CD4-positive, alpha-beta T cell treated with Interleukin-1 beta for 1 hour (primary cell): ENCODE measurements around the gene ROMO1.
A peak's percentile ranks its signal among the peaks of the same experiment; 100 is the strongest.
"Not testable (repeated sequence)": the region's sequence is repeated elsewhere in the genome, so short reads cannot be mapped to it uniquely, and the experiment has no call there.

ENCODE experiments used
- DNase-seq, 2 donors: peaks; one replicate each; pipeline ENCODE4 v3.0.0-alpha.2; 2020 to 2022

The ROMO1 gene

GRCh38 chr20:35732644-35732982 is 33.4 kb downstream of the ROMO1 start:
- DNase-seq, result no peak

GRCh38 chr20:35734374-35734773 is 35.2 kb downstream of the ROMO1 start:
- no peak for DNase-seq

- no peak for DNase-seq
Measured at GRCh38 chr20:35734777-35735649, 35.8 kb downstream of the ROMO1 start.

GRCh38 chr20:35735826-35736470 is 36.7 kb downstream of the ROMO1 start:
- DNase-seq, result no peak

GRCh38 chr20:35737865-35738333 is 38.7 kb downstream of the ROMO1 start:
- no peak for DNase-seq

GRCh38 chr20:35738410-35739179 is 39.4 kb downstream of the ROMO1 start:
- DNase-seq, result no peak

- peak in 1 of 2 donors; percentile 55 for DNase-seq
Measured at GRCh38 chr20:35739294-35740163, 40.3 kb downstream of the ROMO1 start.

- peak; percentile 100 for DNase-seq
Measured at GRCh38 chr20:35741892-35742740, 42.9 kb downstream of the ROMO1 start, which contains the start of gene RBM39. RBM39 (minus strand) TSS chr20:35742260; CDS start chr20:35740874, 1,386 bp downstream.

- DNase-seq, result peak; percentile 27 to 61
Measured at GRCh38 chr20:35742741-35743523, 43.7 kb downstream of the ROMO1 start.

GRCh38 chr20:35743693-35744491 is 44.7 kb downstream of the ROMO1 start:
- DNase-seq, result peak; percentile 17 to 44

GRCh38 chr20:35744492-35744841 is 45.3 kb downstream of the ROMO1 start:
- not testable (repeated sequence) for DNase-seq
